Renal cortex interstitium (tissue), 11 donors: ENCODE data around the gene RAVER1. TPM values are rescaled to one million over a fixed set of nuclear protein-coding genes. Genes with fewer than 3 reads are reported as not detected.

Experiments
- DNase-seq, 11 donors: peaks; one replicate each; pipeline ENCODE4 v3.0.0-alpha.2; 2013; ENCODE audit warnings: low read depth in 9 of 11, low spot score in 4 of 11; ENCODE audit errors: extremely low read depth in 1 of 11
- polyA plus RNA-seq, 3 donors: library from polyadenylated mRNA; unstranded; fragments of 120-200 nt; gene quantifications; one replicate each; pipeline ENCODE4 v1.2.1, GENCODE V29; 2013; ENCODE audit not compliant: insufficient read length in 3 of 3

The RAVER1 gene
- polyA plus RNA-seq, 3 donors: 21.0 to 38.9 (median 37.3) TPM

DNA sequence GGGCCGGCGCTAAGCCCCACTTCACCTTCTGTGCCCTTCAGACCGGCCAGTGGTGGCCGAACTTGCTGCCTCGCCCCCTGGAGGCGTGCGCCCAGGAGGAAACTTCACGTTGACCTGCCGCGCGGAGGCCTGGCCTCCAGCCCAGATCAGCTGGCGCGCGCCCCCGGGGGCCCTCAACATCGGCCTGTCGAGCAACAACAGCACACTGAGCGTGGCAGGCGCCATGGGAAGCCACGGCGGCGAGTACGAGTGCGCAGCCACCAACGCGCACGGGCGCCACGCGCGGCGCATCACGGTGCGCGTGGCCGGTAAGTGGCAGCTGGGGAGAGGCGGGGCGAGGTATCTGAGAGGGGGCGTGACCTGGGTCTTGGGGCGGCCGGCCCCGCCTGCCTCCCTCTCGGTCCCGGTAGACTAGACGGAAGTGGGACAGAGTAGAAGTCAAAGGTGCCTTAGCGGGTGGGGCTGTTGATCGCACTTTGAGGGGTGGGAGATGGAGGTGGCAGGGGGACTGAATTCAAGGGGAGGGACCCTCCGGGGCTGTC is 38.0 kb downstream of the RAVER1 start:
- no peak for DNase-seq

DNA sequence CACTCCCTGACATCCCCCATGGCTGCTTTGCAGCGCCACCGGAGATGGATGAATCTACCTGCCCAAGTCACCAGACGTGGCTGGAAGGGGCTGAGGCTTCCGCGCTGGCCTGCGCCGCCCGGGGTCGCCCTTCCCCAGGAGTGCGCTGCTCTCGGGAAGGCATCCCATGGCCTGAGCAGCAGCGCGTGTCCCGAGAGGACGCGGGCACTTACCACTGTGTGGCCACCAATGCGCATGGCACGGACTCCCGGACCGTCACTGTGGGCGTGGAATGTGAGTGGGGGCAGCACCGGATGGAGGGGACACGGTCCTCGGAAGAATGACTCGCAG is 39.0 kb downstream of the RAVER1 start:
- DNase-seq: no peak

DNA sequence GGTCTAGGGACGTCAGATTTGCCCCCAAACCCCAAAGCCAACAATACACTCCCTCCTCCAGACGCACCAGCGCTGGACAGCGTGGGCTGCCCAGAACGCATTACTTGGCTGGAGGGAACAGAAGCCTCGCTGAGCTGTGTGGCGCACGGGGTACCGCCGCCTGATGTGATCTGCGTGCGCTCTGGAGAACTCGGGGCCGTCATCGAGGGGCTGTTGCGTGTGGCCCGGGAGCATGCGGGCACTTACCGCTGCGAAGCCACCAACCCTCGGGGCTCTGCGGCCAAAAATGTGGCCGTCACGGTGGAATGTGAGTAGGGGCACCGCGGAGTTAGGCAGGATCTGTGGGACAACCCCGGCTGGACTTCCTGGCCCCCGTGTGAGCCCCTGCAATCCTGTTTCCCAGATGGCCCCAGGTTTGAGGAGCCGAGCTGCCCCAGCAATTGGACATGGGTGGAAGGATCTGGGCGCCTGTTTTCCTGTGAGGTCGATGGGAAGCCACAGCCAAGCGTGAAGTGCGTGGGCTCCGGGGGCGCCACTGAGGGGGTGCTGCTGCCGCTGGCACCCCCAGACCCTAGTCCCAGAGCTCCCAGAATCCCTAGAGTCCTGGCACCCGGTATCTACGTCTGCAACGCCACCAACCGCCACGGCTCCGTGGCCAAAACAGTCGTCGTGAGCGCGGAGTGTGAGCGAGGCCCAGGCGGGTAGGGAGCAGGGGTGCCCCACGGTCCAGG is 39.5 kb downstream of the RAVER1 start:
- no peak for DNase-seq

DNA sequence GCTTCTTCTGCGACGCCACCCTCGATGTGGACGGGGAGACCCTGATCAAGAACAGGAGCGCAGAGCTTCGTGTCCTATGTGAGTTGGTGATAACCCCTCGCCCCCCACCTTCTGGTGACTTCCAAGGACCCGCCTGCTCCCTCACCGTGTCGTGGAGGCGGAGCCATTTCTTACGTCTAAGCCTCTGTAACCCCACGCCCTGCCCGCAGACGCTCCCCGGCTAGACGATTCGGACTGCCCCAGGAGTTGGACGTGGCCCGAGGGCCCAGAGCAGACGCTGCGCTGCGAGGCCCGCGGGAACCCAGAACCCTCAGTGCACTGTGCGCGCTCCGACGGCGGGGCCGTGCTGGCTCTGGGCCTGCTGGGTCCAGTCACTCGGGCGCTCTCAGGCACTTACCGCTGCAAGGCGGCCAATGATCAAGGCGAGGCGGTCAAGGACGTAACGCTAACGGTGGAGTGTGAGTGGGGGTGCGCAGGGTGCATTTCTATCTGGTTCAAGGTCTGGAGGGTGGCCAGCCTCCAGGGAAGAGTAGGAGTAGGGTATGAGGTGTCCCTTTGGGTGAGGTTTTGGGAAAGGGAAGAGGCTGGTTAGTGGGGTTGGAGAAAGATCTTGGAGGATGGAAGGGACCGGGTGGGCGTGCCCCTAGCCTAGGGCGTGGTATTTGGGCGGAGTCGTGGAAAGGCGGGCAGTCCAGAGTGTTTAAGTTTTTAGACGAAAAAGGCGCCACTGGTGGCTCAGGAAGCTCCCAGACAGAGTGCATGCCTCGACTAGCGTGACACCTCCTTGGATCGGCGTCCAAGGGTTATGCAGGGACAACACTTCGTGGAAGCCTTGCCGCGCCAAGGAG is 40.3 kb downstream of the RAVER1 start:
- DNase-seq: no peak

DNA sequence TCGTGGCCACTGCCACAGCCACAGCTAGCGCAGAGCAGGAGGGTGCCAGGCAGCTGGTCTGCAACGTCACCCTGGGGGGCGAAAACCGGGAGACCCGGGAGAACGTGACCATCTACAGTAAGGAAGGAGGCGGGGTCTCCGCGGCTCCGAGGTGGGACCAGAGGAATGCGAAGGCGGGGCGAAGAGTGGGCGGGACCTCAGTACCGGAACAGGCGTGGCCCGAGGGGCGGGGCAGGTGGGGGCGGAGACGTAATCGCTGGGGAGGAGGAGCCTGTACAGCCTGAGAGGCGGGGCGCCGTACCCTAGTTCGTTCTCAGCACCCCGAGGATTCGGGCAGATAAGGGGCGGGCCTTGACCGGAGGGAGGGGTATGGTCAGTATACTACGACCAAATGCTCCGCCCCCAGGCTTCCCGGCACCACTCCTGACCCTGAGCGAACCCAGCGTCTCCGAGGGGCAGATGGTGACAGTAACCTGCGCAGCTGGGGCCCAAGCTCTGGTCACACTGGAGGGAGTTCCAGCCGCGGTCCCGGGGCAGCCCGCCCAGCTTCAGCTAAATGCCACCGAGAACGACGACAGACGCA is 41.0 kb downstream of the RAVER1 start:
- peak in 1 of 11 donors; percentile 56 for DNase-seq

DNA sequence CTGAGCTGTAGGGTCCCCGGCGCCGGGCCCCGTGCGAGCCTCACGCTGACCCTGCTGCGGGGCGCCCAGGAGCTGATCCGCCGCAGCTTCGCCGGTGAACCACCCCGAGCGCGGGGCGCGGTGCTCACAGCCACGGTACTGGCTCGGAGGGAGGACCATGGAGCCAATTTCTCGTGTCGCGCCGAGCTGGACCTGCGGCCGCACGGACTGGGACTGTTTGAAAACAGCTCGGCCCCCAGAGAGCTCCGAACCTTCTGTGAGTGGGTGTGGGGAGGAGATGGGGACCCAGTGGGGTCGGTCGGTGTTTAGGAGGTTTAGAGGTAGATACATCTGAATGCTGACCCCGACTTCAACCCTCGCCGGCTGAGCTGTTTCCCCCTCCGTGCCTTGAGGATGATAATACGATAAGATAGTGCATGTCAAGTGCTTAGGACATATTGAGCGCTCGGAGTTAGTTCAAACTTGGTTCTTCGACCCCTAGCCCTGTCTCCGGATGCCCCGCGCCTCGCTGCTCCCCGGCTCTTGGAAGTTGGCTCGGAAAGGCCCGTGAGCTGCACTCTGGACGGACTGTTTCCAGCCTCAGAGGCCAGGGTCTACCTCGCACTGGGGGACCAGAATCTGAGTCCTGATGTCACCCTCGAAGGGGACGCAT is 41.6 kb downstream of the RAVER1 start:
- DNase-seq: no peak

DNA sequence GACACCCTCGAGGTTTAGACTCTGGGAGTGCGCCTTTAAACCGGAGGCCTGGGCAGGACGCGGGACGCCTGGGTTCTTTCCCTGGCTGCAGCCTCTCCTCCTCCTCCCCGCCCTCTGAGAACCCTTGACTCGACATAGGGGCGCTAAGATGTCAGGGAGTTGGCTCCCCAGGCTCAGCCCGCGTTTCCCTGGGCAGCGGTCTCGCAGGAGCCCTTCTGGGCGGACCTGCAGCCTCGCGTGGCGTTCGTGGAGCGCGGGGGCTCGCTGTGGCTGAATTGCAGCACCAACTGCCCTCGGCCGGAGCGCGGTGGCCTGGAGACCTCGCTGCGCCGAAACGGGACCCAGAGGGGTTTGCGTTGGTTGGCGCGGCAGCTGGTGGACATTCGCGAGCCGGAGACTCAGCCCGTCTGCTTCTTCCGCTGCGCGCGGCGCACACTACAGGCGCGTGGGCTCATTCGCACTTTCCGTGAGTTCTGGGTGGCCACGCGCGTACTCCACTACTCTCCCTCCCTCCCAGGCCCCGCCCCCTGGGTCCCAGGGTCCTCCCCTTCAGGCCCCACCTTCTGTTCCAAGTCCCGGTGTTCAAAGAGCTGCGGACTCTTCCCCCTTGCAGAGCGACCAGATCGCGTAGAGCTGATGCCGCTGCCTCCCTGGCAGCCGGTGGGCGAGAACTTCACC is 42.3 kb downstream of the RAVER1 start:
- DNase-seq: no peak

DNA sequence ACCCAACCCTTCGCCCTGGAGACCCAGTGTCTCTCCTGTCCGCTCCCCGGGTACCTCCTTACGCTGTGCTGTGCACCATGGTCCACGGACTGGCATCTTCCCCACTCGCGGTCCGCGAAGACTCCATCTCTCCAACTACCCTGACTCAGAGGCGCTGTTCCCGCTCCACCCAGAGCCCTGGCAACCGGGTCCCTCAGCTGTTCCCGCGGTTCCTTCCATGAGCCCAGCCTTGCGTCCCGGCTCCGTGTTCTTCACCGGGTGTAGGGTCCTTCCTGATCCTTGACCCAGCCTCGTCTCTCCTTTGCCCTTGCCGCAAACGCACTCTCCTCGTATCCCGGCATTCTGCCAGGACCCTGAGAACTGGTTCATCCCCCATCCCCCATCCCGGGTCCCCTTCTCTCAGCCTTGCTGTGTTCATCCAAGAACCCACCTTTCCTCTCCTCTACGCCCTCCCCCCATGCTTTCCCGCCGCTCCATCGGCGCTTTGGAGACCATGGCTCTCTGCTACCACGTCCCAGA is 42.9 kb downstream of the RAVER1 start:
- DNase-seq: no peak

DNA sequence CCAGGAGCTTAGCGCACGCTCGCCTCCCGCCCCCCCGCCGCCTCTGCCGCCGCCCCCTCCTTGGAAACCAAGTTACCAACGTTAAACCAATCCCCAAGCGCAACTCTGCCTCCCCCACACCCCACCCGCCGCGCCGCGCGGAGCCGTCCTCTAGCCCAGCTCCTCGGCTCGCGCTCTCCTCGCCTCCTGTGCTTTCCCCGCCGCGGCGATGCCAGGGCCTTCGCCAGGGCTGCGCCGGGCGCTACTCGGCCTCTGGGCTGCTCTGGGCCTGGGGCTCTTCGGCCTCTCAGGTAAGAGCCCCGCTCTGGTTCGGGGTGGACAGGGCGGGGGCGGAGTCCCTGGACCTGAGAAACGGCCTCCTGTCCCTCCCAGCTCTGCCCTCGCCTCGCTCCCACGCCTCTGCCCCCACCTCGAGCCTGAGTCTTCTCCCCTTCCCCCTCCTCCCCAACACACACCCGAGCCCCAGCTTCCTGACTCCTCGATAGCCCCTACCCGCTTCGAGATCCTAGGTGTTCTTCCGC is 43.4 kb downstream of the RAVER1 start, which contains the start of gene ICAM5:
Gene ICAM5 (plus strand): TSS at position 117 of the 521 bp plus-strand sequence. CDS start 92 bp downstream, at position 209.
- no peak for DNase-seq

DNA sequence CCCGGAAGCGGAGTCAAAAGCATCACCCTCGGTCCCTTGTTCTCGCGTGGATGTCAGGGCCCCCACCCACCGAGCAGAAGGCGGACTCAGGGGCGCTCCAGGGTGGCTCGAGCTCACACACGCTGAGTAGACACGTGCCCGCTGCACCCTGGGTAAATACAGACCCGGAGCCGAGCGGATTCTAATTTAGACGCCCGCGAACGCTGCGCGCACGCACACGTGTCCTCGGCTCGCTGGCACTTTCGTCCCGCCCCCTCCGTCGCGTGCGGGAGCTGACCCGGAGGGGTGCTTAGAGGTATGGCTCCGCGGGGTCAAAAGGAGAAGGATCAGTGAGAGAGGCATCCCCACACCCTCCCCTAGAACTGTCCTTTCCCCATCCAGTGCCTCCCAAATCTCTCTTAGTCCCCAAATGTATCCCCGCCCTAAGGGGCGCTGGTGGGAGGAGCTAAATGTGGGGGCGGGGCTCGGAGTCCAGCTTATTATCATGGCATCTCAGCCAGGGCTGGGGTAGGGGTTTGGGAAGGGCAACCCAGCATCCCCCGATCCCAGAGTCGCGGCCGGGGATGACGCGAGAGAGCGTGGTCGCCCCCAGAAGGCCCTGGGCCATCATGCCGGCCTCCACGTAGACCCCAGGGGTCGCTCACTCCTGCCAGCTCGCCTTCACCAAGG is 44.0 kb downstream of the RAVER1 start:
- no peak for DNase-seq

DNA sequence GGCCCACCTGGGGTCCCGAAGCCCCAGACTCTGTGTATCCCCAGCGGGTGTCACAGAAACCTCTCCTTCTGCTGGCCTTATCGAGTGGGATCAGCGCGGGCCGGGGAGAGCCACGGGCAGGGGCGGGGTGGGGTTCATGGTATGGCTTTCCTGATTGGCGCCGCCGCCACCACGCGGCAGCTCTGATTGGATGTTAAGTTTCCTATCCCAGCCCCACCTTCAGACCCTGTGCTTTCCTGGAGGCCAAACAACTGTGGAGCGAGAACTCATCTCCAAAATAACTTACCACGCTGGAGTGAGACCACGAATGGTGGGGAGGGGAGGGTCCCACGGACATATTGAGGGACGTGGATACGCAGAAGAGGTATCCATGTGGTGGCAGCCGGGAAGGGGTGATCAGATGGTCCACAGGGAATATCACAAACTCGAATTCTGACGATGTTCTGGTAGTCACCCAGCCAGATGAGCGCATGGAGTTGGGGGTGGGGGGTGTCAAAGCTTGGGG is 44.6 kb downstream of the RAVER1 start:
- no peak for DNase-seq

DNA sequence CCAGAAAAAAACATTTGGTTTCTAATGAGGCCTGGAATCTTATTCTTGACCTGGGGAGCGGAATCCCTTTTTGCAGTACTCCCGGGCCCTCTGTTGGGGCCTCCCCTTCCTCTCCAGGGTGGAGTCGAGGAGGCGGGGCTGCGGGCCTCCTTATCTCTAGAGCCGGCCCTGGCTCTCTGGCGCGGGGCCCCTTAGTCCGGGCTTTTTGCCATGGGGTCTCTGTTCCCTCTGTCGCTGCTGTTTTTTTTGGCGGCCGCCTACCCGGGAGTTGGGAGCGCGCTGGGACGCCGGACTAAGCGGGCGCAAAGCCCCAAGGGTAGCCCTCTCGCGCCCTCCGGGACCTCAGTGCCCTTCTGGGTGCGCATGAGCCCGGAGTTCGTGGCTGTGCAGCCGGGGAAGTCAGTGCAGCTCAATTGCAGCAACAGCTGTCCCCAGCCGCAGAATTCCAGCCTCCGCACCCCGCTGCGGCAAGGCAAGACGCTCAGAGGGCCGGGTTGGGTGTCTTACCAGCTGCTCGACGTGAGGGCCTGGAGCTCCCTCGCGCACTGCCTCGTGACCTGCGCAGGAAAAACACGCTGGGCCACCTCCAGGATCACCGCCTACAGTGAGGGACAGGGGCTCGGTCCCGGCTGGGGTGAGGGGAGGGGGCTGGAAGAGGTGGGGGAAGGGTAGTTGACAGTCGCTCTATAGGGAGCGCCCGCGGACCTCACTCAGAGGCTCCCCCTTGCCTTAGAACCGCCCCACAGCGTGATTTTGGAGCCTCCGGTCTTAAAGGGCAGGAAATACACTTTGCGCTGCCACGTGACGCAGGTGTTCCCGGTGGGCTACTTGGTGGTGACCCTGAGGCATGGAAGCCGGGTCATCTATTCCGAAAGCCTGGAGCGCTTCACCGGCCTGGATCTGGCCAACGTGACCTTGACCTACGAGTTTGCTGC is 46.3 kb downstream of the RAVER1 start, which contains the start of gene ICAM4:
Gene ICAM4 (plus strand): TSS at position 153 of the 935 bp plus-strand sequence. CDS start 58 bp downstream, at position 211.
- peak in 7 of 11 donors; percentile 65 to 89 (median 79) for DNase-seq

DNA sequence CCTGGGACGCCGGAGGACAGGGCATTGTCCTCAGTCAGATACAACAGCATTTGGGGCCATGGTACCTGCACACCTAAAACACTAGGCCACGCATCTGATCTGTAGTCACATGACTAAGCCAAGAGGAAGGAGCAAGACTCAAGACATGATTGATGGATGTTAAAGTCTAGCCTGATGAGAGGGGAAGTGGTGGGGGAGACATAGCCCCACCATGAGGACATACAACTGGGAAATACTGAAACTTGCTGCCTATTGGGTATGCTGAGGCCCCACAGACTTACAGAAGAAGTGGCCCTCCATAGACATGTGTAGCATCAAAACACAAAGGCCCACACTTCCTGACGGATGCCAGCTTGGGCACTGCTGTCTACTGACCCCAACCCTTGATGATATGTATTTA is 47.9 kb downstream of the RAVER1 start:
- DNase-seq: no peak

DNA sequence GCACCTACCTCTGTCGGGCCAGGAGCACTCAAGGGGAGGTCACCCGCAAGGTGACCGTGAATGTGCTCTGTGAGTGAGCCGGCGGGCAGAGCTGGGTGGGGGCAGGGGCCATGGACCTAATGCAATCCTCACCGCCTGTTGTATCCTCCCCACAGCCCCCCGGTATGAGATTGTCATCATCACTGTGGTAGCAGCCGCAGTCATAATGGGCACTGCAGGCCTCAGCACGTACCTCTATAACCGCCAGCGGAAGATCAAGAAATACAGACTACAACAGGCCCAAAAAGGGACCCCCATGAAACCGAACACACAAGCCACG is 48.4 kb downstream of the RAVER1 start:
- DNase-seq: no peak

DNA sequence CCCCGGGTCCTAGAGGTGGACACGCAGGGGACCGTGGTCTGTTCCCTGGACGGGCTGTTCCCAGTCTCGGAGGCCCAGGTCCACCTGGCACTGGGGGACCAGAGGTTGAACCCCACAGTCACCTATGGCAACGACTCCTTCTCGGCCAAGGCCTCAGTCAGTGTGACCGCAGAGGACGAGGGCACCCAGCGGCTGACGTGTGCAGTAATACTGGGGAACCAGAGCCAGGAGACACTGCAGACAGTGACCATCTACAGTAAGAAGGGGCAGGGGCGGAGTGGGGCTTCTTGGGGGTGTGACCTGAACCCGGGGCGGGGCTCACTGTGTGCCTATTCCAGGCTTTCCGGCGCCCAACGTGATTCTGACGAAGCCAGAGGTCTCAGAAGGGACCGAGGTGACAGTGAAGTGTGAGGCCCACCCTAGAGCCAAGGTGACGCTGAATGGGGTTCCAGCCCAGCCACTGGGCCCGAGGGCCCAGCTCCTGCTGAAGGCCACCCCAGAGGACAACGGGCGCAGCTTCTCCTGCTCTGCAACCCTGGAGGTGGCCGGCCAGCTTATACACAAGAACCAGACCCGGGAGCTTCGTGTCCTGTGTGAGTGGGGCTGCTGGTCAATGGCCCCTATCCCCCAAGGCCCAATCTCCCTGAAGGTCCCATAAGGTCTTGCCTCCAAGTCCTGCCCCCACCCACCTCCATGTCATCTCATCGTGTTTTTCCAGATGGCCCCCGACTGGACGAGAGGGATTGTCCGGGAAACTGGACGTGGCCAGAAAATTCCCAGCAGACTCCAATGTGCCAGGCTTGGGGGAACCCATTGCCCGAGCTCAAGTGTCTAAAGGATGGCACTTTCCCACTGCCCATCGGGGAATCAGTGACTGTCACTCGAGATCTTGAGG is 49.0 kb downstream of the RAVER1 start:
- DNase-seq: no peak
